SU-DHL-6 (cell line): Measurements from ENCODE around the gene TSC2.

Source experiments
- H2AFZ ChIP-seq: fragments of 200-600 bp; sonication (generic); 2 replicates; pipeline ENCODE4 v1.6.1; 2014; ENCODE audit warnings: low read depth, mild to moderate bottlenecking, moderate library complexity, mixed read lengths, antibody characterized with exemption, low read length; ENCODE audit not compliant: severe bottlenecking
- H3F3A ChIP-seq: fragments of 200-600 bp; shearing (Covaris generic); 2 replicates; pipeline ENCODE4 v1.6.0; 2016; ENCODE audit warnings: antibody characterized with exemption, mild to moderate bottlenecking; ENCODE audit not compliant: insufficient read depth
- H3K27ac ChIP-seq: fragments of 200-600 bp; sonication (generic); 2 replicates; pipeline ENCODE4 v1.5.1; 2016; ENCODE audit warnings: low read depth, mild to moderate bottlenecking, low read length, moderate library complexity, mixed read lengths
- H3K27me3 ChIP-seq: fragments of 200-600 bp; sonication (generic), shearing (Covaris generic); 2 replicates; pipeline ENCODE4 v1.6.0; 2014; ENCODE audit warnings: mild to moderate bottlenecking, low read length
- H3K36me3 ChIP-seq: fragments of 200-600 bp; sonication (generic); 2 replicates; pipeline ENCODE4 v1.6.1; 2014; ENCODE audit warnings: mild to moderate bottlenecking, low read length, mixed read lengths
- H3K4me2 ChIP-seq: fragments of 300-600, 200-600 bp; shearing (Covaris generic), sonication (generic); 2 replicates; pipeline ENCODE4 v1.6.0; 2014; ENCODE audit warnings: low read length, low read depth, mild to moderate bottlenecking; ENCODE audit not compliant: poor library complexity, severe bottlenecking
- H3K4me3 ChIP-seq: fragments of 200-600 bp; sonication (generic); 2 replicates; pipeline ENCODE4 v1.5.1; 2014; ENCODE audit warnings: antibody characterized with exemption, low read length, mild to moderate bottlenecking, mixed read lengths; ENCODE audit not compliant: insufficient read depth, poor library complexity, severe bottlenecking
- H3K79me2 ChIP-seq: fragments of 200-600 bp; sonication (generic); 2 replicates; pipeline ENCODE4 v1.6.1; 2014; ENCODE audit warnings: mild to moderate bottlenecking, low read length, moderate library complexity; ENCODE audit not compliant: insufficient read depth
- H3K9ac ChIP-seq: fragments of 200-600 bp; sonication (generic); 2 replicates; pipeline ENCODE4 v1.7.0; 2014; ENCODE audit warnings: mild to moderate bottlenecking, low read length
- H3K9me2 ChIP-seq: fragments of 200-600 bp; sonication (generic); replicated peaks from 2 replicates; pipeline ENCODE4 v1.6.1; 2014; ENCODE audit warnings: low read length; ENCODE audit not compliant: insufficient read depth
- H3K9me3 ChIP-seq: fragments of 200-600 bp; sonication (generic); 2 replicates; pipeline ENCODE4 v1.6.1; 2014; ENCODE audit warnings: low read length, mixed read lengths; ENCODE audit not compliant: insufficient read depth
- H4K20me1 ChIP-seq: fragments of 200-600 bp; sonication (generic); 2 replicates; pipeline ENCODE4 v1.6.1; 2014; ENCODE audit warnings: low read depth, mild to moderate bottlenecking, antibody characterized with exemption, low read length, moderate library complexity, mixed read lengths
- CTCF ChIP-seq: fragments of 200-600 bp; sonication (generic); IDR thresholded peaks from one replicate; pipeline ENCODE4 v1.5.1; 2017; ENCODE audit warnings: antibody characterized with exemption, mild to moderate bottlenecking, low read length, moderate library complexity; ENCODE audit not compliant: insufficient read depth, poor library complexity, severe bottlenecking
- EZH2phosphoT487 ChIP-seq: fragments of 200-600 bp; sonication (generic), shearing (Covaris generic); conservative IDR thresholded peaks from 2 replicates; pipeline ENCODE4 v1.6.1; 2018; ENCODE audit warnings: mild to moderate bottlenecking, antibody characterized with exemption, low read length, moderate library complexity, mixed read lengths

The TSC2 gene

GRCh38 chr16:2082171-2082982, 34.6 kb downstream of the TSC2 start:
- Histone ChIP-seq H3F3A (no peaks in the 10 kb centered on the region), H3K9me2 (no peaks in the 10 kb centered on the region), H3K27ac (no peak overlapping the region), H3K27me3 (no peaks in the 10 kb centered on the region), H3K36me3 (no peaks in the 10 kb centered on the region), H3K4me3 (no peak overlapping the region), H3K79me2 (no peaks in the 10 kb centered on the region), H3K4me2 (no peak overlapping the region), H3K9me3 (no peaks in the 10 kb centered on the region), H2AFZ (no peak overlapping the region), H3K9ac (no peak overlapping the region), H4K20me1 (no peaks in the 10 kb centered on the region)
- no peak for TF ChIP-seq EZH2phosphoT487
- no peak for TF ChIP-seq CTCF

- Histone ChIP-seq H2AFZ (no peak overlapping the region), H3K79me2 (no peaks in the 10 kb centered on the region), H3K27ac (no peak overlapping the region), H3K9me2 (no peaks in the 10 kb centered on the region), H4K20me1 (no peaks in the 10 kb centered on the region), H3K4me3 (no peak overlapping the region), H3K27me3 (no peaks in the 10 kb centered on the region), H3K9me3 (no peaks in the 10 kb centered on the region), H3K9ac (no peak overlapping the region), H3K36me3 (no peaks in the 10 kb centered on the region), H3F3A (no peaks in the 10 kb centered on the region), H3K4me2 (no peak overlapping the region)
- TF ChIP-seq CTCF (no peak), EZH2phosphoT487 (no peak)
Measured at GRCh38 chr16:2082983-2083364, 35.2 kb downstream of the TSC2 start.

GRCh38 chr16:2083409-2083808, 35.6 kb downstream of the TSC2 start:
- H3K9me3 ChIP-seq: no peaks in the 10 kb centered on the region
- no peak for TF ChIP-seq EZH2phosphoT487
- no peak for TF ChIP-seq CTCF
- H3K79me2 ChIP-seq: no peaks in the 10 kb centered on the region
- H3K4me2 ChIP-seq: no peak overlapping the region
- H2AFZ ChIP-seq: no peak overlapping the region
- no peaks in the 10 kb centered on the region for H3K36me3 ChIP-seq
- no peaks in the 10 kb centered on the region for H3K27me3 ChIP-seq
- H3K9me2 ChIP-seq: no peaks in the 10 kb centered on the region
- H3K4me3 ChIP-seq: no peak overlapping the region
- H3F3A ChIP-seq: no peaks in the 10 kb centered on the region
- H4K20me1 ChIP-seq: no peaks in the 10 kb centered on the region
- H3K9ac ChIP-seq: no peak overlapping the region
- no peak overlapping the region for H3K27ac ChIP-seq
